ENCODE results near the gene ARL13B.
"Not testable (repeated sequence)": the region's sequence is repeated elsewhere in the genome, so short reads cannot be mapped to it uniquely, and the experiment has no call there.

The ARL13B gene

DNA sequence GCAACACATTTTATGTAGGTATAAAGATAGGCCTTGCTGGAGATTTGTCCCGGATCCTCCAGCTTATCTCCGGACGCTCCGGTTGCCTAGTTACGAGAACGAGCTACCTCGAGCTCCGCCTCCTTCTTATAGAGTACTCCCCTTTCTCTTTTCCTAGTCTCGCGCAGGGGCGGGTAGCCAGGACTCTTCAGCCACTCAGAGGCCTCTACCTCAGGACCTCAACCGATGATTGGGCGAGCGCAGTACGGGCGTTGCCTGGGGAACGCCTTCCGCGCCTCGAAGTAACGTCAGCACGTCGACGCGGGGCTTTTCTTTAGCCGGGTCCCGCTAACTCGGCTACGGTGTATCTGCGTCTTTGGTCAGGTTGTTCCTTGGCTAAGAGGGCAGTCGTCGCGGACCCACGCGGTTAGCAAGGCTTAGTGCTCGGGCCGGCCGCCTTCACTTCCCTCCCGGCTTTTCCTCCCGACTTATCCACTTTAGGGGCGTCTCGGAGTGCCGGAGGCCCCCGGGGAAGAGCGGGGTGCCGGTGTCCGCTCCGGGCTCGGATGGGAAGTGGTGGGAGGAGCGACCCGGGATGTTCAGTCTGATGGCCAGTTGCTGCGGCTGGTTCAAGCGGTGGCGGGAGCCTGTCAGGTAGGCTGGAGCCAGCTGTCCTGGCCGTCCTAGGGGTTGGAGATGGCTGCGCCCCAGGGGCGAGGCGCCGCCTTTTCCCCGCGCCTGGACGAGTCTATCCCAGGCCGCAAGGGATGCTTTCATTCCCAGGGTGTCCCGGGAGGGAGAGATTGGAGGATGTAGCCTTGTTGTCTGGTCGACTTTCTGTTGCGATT lies at the start of gene ARL13B:
Gene ARL13B (plus strand): TSS at position 306 of the 827 bp plus-strand sequence. CDS start 269 bp downstream, at position 575.
- DNase-seq (ENCODE audit: low read depth) = peak; percentile 96

DNA sequence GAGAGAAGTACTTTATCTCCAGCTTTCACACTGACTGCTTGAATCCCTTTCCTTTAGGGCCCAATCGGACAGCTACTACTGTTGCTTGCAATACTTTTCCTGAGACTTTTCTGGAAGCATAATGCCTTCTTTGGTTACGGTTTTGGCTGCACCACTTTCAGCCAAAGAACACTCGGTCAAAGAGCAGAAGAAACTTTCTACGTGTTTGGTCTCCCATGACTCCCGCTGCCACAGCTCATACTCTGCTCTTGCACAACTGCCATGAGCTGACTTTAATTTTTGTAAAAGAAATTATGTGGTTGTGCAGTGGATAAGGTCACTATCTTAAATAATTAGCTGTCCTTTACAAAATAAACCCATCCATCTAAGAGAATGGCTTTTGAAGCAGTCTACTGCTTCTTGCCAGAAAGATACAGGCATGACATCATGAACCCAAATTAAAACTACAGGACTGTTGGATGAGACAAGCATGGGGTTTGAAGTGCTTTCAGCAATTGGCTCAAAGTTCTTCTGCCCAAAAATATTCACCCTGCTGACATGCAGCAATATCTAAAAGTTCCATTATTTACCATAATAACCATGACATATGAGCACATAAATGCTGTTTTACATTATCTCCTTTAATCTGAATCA lies 48.2 kb upstream of the ARL13B start:
- DNase-seq (ENCODE audit: low read depth) = no peak

DNA sequence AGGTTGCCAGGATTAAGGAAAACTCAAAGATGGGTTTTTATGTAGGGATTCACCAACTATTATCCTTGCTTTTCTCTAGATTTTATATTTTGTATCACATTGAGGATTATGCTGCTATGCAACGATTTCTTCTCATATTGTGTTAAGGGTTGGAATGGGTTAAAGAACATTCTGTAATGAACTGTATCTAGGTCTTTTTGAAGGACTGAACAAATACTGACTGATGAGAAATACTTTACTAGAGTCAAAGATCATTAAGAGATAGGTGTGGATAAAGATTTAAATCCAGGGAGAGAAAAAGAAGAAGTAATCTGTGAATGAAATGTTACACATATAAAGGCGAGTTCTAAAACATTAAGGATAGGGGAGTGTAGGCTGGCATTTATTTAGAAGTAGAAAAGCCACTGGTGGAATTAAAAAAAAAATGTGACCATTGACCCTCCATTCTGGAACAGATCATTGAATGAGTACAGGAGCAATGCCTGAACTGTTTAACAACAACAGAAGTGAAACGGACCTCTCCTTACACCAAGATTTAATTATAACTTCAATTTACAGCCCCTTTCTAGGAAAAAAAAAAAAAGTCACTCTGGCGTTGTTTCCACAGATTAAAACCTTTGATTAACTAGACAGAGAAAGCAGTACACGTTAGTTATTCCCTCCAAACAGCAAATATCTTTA lies 45.4 kb upstream of the ARL13B start:
- DNase-seq (ENCODE audit: low read depth) = no peak

DNA sequence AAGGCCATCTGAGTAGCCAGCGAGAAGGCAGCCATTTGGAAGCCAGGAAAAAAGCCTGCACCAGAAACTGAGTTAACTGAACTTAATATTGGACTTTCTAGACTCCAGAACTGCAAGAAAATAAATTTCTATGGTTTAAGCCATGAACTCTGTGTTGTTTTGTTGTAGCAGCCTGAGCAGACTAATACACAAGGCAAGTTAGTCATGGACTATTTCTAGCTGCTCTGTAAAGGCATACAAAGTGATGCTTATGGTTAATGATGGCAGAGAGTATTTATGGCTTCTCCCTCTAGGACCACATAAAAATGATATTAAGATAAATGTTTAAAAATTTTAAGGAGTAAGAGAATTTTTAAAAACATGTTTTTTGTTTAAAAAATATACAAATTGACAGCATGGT lies 43.4 kb upstream of the ARL13B start:
- DNase-seq (ENCODE audit: low read depth) = no peak

DNA sequence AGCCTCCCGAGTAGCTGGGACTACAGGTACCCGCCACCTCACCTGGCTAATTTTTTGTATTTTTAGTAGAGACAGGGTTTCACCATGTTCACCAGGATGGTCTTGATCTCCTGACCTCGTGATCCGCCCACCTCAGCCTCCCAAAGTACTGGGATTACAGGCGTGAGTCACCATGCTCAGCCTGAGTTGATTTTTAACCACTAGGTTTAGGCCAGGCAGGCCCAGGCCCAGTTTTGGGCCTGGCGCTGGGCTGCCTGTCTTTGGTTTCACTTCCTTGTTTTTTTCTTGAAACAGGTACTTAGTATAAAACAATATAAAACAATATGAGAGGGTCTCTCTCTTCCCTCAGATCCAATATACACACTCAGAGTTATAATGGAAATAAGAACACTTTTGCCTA lies 42.5 kb upstream of the ARL13B start:
- DNase-seq (ENCODE audit: low read depth) = not testable (repeated sequence)

DNA sequence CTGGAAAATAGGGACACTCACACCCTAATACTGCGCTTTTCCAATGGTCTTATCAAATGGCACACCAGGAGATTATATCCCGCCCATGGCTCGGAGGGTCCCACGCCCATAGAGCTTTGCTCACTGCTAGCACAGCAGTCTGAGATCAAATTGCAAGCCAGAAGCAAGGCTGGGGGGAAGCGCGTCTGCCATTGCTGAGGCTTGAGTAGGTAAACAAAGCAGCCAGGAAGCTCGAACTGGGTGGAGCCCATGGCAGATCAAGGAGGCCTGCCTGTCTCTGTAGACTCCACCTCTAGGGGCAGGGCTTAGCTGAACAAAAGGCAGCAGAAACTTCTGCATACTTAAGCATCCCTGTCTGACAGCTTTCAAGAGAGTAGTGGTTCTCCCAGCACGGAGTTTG lies 30.0 kb upstream of the ARL13B start:
- DNase-seq (ENCODE audit: low read depth) = not testable (repeated sequence)

DNA sequence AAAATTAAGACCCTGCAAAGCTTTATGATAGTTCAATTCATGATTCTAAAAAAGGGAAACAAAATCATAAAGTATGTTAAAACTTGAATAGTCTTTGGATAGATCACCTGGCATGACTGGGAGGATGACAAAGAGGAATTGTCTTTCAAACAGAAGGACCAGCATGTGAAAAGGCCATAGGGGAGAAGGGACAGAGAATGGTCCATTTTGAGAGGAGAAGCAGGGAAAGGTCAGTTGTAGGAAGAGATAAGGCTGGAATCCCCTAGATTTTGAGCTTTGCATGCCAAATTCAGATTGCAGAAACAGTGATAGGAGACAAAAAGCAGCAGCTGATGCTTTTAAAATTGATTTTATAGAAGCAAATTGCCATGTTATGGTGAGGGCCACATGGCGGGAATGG lies 18.9 kb upstream of the ARL13B start:
- DNase-seq (ENCODE audit: low read depth) = no peak

DNA sequence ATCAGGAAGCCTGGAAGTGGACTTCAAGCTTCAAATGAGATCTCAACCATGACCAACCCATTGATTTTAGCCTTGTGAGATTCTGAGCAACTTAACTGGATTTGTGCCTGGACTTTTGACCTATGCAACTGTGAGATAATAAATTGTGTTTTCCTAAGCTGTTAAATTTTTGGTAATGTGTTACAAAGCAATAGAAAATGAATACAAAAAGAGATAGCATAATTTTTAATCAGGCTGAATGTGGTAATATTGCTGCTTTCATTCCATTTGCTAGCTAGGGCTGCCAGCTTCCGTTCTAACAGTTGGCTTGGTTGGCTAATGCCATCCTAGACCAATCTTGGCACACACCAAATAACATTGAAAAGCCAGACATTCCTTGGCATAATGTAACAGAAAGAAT lies 18.5 kb upstream of the ARL13B start:
- DNase-seq (ENCODE audit: low read depth) = no peak

DNA sequence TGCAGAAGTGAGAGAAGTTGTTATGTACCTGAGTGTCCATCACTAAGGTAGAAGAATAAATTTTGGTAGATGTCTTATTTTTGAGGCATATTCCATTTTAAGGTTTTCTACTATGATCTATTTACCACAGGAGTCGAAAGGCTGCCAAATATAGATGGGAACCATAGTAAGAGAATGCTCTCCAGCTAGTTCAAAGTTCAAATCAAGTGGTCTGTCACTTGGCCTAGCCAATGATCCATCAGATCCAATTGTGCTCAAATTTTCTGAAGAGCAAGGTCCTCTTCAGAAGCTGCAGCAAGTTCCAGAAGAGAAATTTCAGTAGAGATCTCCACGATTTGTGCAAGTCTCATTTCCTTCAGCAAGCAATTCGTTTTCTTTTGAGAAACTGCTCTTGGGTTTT lies 17.2 kb upstream of the ARL13B start:
- no peak for DNase-seq (ENCODE audit: low read depth)

DNA sequence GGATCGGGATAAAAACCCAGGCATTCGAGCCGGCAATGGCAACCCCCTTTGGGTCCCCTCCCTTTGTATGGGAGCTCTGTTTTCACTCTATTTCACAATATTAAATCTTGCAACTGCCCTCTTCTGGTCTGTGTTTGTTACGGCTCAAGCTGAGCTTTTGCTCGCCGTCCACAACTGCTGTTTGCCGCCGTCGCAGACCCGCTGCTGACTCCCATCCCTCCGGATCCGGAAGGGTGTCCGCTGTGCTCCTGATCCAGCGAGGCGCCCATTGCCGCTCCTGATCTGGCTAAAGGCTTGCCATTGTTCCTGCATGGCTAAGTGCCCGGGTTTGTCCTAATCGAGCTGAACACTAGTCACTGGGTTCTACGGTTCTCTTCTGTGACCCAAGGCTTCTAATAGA lies 14.8 kb upstream of the ARL13B start:
- not testable (repeated sequence) for DNase-seq (ENCODE audit: low read depth)

DNA sequence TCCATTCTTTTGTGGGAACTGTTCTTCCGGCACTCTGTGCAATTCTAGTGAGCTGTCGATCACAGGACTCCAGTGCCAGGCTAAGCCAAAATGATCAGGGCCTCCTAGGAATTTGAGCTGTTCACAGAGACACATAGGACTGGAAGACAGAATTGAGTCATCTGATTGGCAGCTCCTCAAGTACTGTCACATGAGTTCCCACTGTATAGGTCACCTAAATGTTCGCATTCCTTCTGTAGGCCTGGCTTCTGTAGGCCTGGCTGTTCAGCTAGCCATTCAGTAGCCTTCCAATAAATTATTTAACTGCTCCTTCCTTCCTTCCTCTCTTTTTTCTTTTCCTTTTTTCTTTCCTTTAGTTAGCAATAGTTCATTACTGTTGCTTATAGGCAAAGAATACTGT lies 10.5 kb upstream of the ARL13B start:
- peak; percentile 33 for DNase-seq (ENCODE audit: low read depth)

DNA sequence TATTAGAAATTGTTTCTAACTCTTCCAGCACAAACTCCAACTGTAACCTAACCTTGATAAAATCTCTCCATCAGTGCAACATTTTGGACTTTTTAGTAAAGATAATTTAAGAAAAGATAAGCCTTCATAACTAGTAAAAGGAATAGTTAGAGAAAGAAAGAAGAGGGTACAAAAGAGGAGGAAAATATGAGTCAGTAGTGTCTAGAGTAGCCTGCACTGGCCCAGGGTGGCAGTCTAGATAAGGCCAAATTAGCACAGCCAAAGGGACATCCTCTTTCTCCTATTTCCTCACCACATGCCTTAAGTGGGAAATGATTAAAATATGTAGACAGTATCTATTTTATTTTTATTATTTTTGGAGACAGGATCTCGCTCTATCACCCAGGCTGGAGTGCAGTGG lies 10.0 kb upstream of the ARL13B start:
- DNase-seq (ENCODE audit: low read depth) = no peak

DNA sequence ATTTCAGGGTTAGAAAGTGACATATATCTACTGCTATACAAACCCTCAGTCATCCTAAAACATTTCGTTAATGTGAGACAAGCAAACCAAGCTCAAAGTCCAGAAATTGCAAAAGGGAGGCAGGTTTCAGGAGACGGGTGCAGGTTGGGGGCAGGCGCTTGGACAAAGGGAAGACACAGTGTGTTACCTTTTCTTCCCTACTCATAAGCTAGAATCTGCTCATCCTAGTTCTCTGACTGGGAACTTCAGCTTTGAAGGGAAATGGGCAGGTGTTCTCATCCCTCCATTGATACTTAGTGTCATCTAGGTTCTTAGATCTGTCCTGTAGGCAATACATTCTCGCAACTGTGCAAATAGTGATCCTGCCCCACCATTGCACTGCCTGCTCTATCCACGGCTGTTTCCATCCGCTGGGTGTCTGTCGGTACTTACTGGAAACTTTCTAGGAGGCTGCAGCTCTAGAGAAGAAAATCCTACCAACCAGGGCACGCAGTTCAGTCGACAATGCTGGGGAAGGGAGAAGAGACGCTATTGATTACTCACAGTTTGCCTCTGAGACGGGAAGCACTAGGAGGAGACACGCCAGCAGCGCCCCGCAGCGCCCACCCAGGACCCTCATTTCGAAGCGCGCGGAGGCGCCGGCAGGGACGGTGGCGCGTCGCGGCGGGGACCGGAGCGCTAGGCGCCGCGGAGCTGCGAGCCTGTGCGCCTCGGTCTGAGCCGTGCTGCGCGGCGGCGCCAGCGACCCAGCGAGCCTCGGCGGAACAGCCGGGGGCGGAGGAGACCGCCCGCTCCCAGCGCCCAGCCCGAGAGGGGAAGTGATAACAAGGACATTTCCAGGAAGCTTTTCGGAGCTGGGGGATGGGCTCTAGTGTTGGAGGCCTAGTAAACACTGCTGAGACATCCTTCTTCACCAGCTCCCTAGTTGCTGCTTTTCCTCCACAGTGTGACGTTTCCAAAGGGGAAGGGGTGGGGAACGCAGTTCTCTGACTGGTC lies 6.5 kb upstream of the ARL13B start, which contains the start of gene PROS1:
Gene PROS1 (minus strand): TSS at position 766 of the 996 bp plus-strand sequence. CDS start 147 bp downstream, at position 619.
- peak; percentile 56 for DNase-seq (ENCODE audit: low read depth)

DNA sequence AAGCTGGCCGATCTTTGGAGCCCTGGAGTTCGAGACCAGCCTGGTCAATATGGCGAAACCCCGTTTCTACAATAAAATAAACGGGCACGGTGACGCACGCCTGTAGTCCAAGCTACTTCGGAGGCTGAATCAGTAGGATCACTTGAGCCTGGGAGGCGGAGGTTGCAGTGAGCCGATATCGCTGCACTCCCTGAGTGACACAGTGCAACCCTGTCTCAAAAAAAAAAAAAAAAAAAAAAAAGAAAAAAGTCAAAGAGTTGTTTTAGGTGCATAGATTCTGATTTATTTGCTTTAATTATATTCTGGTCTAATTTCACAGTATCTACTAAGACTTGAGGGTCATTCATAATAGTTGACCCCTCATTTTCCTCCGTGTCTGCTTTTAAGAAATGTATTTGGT lies 1.7 kb downstream of the ARL13B start:
- no peak for DNase-seq (ENCODE audit: low read depth)

DNA sequence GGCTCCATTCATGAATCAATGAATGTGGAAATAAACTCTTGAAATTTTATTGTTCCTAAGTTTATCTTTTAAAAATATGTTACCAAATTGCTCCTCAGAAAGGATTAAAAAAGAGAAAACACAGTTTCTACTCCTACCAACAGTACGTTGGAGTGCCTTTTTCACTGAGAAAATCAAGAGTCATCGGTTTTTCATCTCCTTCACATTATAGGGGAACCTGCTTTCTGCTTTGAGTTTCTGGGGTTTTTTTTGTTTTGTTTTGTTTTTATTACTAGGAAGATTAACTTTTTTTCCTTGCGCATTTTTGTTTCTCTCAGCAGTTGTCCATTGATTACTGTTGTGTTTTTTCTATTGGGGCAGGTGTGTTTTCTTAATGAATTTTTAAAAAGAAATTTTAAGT lies 3.5 kb downstream of the ARL13B start:
- DNase-seq (ENCODE audit: low read depth) = no peak

DNA sequence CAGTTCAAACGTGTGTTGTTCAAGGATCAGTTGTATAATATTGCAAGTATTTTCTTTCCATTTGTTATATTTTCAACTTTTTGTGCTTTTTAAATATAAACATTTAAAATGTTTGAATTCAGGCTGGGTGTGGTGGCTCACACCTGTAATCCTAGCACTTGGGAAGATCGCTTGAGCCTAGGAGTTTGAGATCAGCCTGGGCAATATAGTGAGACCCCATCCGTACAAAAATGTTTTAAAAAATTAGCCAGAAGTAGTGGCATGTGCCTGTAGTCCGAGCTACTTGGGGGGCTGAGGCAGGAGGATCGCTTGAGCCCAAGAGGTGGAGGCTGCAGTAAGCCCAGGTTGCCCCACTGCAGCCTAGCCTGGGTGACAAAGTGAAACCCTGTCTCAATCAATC lies 4.7 kb downstream of the ARL13B start:
- DNase-seq (ENCODE audit: low read depth) = no peak

DNA sequence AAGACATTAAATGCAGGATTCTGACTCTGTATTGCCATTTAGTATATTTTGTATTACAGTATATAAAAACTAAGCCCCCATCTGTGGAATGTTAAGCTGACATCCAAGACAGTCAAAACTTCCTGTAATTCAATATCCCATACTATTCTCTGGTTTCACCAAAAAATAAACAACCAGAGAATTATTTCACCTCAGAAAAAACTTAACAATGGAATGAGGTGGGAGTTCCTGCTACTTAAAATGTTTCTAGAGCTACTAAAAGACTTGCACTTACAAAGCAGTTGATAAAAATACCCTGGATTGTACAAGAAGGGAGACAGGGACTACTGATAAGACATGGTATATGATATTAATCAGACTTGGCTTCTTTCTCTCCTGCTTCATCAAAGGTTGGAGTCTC lies 8.3 kb downstream of the ARL13B start:
- DNase-seq (ENCODE audit: low read depth) = no peak

DNA sequence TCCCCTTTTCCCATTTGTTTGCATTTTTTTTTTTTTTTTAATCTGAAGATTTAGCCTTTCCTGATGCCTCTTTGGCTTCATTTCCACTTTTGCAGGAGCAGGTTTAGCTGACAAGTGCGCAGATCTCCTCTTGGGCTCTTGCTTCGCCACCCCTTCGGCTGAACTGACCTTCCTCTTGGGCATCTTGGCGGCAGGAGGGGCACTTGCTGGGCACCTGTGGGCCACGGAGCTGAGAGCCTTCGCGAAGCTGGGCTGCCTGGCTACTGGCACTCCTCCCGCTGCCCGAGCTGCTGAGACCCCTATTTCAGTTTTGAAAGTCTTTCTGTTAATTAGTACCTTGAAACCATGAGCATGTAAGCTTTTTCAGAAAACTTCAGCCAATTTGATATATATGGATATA lies 8.8 kb downstream of the ARL13B start:
- DNase-seq (ENCODE audit: low read depth) = no peak

DNA sequence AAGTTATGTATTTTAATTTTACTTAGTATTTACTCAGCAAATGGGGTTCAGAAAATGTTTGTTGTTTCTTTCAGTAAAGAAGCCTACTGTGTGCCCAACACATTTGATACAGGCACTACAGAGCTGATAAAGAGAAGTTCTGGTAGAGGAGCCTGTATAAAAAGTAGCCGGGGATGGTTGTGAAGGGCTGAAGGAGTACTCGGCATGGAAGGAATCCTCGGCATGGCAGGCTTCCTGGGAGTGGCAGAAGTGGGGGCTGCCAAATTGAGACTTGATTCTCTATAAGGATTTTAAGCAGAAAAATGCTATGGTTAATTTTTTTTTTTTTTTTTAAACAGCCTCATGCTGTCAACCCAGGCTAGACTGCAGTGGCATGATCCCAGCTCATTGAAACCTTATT lies 9.3 kb downstream of the ARL13B start:
- DNase-seq (ENCODE audit: low read depth) = no peak

DNA sequence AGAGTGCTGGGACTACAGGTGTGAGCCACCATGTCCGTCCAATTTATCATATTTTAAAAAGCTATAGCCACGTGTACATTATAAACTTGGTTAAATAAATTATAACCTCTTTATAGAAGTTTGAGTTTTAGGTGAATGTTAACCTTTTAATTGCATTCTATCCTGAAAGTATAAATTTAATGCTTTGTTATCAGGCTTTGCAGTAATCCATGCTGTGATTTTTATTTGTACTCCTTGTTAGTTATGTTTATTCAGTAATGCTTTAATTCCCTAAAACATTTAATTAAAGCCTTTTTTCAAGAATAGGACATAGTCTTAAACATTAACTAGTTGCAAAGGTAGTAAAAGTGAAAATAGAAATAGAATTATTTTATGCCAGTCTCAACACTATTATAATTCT lies 11.7 kb downstream of the ARL13B start:
- DNase-seq (ENCODE audit: low read depth) = no peak

DNA sequence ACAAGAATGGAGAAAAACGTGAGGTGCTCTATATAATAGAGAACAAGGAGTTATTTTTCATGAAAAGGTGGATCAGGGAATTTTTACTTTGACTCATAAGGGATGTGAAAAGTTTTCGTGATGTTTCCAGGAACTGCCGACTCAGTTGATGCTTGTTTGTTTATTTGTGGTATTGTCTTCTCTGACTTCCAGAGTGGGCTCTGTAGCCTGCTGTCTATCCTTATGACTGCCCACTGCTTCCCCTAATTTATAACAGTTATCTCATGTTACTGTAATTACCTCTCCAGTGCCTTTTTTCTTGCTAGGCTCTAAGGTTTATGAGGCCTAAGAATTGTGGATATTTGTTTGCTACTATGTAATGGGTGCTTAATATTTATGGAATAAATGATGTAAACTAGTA lies 12.3 kb downstream of the ARL13B start:
- no peak for DNase-seq (ENCODE audit: low read depth)

DNA sequence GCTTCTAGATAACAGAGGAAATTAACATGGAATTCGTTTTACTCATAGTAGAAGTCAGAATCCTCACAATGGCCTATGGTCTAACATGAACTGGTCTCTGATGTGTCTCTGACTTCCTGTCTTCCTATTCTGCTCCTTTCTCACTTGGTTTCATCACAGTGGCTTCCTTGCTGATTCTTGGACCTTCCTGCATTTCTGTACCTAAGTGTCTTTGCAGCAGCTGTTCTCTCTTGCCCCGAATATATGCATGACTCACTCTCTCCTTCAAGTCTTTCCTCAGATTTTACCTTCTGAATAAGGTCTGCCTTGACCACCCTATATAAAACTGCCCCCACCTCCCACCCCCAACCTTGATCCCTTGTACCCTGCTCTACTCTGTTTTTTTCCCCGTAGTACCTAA lies 14.1 kb downstream of the ARL13B start:
- DNase-seq (ENCODE audit: low read depth) = no peak
